Endometrium (tissue), 2 donors: ENCODE data around the gene SLC6A8.
"Not testable (repeated sequence)": the region's sequence is repeated elsewhere in the genome, so short reads cannot be mapped to it uniquely, and the experiment has no call there.

ENCODE experiments used
- FAIRE-seq: peaks from 2 replicates; lab custom pipeline; 2012; peaks lifted over from hg19 to GRCh38; lab: Jason Lieb, UNC
- donor health status: control.
- donor health status: control.

The SLC6A8 gene

DNA sequence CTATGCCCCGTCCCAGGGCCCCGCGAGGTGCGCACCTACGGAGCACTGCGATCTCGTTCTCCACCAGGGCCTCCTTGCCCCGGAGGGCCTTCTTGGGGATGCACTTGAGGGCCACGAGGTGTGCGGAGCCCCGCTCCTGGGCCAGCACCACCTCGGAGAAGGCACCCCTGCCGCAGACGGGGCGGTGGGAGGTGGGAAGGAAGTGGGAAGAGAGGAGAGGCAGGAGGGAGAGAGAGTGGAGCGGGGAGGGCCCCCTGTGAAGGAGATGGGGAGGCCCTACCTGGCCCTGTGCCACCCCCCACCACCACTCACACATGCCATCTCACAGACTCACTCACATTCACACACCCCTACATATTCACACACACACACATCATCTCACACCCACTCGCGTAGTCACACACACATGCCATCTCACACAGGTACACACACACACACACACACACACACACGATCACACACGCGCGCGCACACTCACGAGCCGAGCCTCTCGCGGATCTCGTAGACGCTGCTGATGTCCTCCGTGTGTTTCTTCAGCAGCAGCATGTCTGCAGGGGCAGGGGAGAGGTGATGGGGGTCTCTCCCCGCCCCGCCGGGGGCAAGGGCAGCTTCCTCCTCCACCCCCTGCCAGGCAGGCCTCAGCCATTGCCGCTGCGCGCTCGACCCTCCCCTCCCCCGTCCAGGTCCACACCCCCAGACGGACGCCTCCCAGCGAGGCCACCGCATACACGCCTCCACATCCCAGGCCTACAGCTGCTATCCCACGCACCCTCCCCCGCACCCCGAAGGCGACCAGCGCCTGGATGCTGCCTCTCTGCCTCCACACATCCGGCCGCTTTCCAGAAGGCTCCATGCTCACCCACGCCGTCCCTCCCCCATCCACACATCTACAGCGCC lies 14.9 kb upstream of the SLC6A8 start:
- FAIRE-seq = no peak

DNA sequence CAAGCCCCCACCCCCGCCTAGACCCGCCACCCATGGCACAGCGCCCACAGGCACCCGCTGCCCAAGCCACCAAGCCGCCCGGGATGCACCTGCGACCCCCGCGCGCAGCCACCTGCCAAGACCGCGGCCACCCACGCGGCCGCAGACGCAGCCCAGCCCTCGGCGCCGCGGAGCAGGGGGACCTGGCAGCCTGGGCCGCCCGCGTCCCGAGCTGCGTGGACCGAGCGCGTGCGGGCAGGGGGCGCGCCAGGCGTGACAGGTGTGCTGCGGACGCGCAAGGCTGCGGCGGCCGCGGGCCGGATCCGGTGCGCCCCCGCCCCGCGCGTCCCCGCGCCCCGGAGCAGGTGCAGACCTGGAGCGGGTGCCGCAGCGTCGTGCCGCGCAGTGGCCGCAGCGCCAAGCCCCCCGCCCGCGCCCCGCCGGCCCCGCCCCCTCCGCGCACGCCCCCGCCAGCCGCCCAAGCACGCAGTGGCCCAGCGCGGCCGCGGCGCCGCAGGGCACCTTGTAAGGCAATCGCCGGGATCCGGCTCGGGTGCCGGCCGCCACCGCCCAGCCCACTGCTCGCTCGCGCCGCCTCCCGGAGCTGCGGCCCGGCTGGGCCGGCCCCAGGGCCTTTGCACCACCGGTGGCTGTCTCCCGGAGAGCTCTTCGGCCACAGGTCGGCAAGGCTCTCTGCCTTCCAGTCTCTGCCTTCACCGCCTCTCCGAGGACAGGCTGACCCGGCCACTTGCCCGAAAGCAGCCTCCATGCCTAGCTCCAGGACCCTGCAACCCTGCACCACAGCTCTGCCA lies 14.1 kb upstream of the SLC6A8 start, which contains the start of gene PNCK:
TSS of gene PNCK (minus strand) at position 386 of the 791 bp plus-strand sequence. CDS start 737 bp downstream, outside the sequence.
- no peak for FAIRE-seq

DNA sequence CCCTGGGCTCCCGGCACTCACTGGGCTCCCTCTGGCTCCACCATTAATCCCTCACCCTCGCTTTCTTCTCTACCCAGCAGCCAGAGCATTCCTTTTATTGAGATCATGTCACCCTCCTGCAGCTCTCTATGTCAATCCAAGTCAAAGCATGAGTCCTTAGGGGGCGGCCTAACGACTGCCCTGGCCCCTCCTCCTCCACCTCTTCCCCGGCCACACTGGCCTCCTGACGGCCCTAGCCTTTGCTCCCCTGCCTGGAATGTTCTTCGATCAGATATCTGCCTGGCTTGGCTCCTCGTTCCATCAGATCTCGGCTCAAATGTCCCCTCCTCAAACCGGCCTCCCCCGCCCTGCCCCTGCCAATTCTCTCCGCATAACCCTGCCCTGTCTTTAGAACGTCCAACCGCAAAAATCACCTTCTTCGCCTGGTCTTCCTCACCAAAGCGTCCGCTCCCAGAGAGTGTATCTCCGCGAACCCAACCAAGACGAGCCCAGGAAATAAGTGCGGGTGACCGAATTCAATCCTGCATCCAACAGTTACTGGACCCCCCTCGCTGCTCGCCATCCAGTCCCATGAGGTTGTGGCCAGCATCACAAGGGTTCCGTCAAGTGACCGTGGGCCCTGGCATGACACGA lies 13.4 kb upstream of the SLC6A8 start:
- FAIRE-seq = no peak

DNA sequence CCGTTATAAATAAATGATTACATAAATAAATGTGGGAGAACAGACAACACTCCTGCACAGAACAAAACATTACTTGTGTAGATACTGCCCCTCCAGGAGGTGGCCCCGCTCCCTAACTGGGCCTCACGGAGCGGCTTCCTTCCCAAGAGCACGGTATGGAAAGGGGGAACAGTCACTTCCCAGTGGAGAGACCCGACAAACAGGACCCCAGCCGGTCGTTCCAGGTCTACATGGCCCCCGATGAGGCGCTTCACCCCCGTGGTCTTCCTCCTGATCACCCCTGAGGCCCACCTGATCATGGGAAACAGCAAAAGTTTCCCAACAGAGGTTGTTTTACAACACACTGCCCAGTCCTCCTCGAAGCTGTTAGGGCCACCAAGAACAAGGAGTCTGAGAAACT lies 6.6 kb upstream of the SLC6A8 start:
- no peak for FAIRE-seq

DNA sequence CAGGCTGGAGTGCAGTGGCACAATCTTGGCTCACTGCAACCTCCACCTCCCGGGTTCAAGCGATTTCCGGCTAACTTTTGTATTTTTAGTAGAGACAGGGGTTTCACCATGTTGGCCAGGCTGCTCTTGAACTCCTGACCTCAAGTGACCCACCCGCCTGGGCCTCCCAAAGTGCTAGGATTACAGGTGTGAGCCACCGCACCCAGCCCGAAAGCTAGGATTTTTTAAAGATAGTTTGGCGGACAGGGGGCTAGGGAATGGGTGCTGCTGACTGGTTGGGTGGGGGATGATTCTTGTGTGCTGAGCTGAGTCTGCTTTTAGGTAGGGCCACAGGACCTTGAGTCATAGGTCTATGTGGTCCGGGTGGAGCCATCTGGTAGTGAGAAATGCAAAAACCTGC lies 4.2 kb upstream of the SLC6A8 start:
- FAIRE-seq = not testable (repeated sequence)

DNA sequence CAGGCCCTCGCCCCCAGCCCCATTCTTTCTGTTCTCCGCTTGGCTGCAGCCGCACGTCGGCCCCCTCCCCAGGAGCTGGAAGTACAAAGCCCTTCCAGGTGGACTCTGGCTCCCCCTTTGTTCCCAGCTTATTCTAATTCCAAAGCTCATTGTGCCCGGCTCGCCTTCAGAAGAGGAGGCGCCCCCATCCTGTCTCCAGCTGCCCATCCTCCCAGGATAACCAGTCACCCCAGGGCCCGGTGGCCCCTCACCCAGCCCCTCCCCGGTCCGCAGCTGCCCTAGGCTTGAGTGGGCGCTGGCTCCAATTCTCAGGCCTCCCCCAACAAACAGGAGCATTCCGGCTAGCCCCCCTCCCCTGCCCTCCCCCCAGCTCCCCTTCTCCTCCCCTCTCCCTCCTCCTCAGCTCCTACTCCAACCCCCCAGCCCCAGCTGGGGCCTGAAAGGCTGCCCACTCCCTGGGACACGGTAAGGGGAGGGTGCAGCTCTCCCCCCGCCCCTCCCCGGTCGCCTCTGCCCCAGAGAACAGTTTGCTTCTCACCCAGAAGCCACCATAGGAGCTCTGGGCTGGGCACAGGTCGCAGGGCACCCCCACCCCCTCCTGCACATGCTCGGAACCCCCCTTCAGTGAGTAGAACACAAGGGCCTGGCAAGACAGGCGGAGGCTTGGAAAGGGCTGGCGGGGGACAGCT lies 3.1 kb upstream of the SLC6A8 start:
- FAIRE-seq = no peak

DNA sequence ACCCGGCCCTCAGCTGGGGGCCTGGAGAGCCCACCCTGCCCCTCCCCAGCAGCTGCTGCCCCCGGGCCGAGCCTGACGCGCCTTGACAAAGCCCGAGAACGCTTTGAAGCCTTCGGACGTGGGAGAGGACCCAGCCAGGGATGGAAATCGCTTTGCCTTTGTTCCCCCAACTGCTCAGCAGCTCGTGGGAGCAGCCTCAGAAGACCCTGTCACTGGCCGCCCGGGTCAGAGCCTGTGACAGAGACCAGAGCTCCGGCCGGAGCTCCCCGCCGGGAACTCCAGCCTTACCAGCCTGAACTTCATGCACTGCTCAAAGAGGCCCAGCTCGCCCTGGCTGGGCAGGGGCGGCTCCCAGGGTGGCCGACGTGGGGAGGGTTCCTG lies 2.6 kb upstream of the SLC6A8 start:
- FAIRE-seq = no peak

DNA sequence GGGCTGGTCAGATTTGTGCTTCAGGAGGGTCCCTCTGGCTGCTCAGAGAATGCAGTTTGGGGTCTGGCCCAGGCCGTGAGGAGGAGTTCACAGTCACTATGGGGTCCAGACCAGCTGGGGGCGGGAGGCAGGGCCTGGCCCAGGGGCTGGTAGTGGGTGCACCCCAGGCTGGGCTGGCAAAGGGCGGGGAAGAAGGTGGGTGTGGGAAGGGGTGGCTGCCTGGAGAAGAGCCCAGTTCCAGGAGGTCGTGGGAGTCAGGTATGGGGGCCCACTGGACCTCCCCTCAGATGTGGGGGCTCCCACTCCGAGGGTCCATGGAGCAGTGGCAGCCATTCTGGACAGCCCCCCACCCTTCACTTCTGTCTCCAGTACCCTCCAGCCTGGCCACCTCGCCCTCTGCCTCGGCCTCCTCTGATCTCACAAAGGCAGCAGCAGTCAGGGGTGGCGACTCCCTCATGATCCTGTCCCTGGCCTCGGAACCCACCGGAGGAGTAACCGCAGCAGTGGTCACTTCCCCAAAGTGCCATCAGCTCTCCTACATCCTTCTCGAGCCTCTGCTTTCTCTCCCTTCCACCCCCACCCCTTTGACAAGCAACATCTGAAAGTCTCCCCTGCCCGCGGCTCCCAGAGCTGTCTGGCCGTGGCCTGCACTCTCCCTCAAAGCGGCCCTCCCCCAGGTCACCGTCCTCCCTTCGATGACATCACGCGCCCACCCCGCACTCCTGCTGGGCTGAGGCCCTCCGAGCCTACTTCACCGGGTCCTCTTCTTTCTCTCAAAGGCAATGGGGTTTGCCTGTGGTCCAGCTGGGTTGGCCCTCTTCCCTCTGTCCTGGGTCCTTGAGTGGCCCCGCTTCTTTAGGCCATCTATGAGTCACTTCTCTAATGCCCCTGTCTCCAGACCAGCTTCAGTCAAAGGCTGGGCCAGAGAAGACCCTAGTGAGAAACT lies 1.7 kb upstream of the SLC6A8 start:
- FAIRE-seq = no peak

DNA sequence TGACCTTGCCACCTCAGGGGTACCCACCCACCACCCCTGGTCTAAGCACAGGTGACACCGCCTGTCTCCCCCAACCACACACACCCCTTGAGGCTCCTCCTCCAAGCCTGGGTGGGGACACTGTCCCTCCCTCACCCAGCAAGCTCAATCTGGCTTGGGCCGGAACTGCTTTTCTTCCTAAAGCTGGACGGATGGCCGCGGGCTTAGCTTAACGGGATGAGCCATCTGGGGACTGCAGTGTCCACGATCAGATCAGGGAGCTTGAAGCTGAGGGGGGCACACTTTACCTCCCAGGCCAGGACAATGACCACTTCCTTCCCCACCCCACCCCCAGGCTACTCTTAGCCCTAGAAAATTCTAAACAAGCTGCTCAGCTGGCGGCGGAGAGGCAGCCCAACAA lies 1.0 kb upstream of the SLC6A8 start:
- FAIRE-seq = no peak

DNA sequence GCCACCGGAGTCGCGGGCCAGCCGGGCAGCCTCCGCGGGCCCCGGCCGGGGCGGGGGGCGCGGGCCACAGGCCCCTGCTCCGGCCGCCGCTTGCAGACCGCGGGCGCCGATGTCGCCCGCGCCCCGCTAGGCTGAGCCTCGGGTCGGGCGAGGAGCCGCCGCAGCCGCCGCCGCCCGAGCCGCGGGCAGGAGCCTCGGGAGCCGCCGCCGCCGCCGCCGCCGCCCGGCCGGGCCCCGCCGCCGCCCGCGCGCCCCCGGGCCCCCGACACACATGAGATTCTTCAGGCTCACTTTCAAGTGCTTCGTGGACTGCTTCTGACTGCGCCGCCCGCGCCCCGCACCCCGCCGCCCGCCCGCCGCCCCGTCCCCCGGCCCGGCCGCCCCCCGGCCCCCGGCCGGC lies 345 bp downstream of the SLC6A8 start:
- no peak for FAIRE-seq

DNA sequence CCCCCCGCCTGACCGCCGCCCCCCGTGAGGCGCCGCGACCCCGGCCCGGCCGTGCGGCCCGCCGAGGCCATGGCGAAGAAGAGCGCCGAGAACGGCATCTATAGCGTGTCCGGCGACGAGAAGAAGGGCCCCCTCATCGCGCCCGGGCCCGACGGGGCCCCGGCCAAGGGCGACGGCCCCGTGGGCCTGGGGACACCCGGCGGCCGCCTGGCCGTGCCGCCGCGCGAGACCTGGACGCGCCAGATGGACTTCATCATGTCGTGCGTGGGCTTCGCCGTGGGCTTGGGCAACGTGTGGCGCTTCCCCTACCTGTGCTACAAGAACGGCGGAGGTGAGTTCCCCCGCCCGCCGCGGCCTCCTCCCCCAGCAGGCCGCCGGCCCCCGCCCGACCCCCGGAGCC lies 780 bp downstream of the SLC6A8 start:
- no peak for FAIRE-seq

DNA sequence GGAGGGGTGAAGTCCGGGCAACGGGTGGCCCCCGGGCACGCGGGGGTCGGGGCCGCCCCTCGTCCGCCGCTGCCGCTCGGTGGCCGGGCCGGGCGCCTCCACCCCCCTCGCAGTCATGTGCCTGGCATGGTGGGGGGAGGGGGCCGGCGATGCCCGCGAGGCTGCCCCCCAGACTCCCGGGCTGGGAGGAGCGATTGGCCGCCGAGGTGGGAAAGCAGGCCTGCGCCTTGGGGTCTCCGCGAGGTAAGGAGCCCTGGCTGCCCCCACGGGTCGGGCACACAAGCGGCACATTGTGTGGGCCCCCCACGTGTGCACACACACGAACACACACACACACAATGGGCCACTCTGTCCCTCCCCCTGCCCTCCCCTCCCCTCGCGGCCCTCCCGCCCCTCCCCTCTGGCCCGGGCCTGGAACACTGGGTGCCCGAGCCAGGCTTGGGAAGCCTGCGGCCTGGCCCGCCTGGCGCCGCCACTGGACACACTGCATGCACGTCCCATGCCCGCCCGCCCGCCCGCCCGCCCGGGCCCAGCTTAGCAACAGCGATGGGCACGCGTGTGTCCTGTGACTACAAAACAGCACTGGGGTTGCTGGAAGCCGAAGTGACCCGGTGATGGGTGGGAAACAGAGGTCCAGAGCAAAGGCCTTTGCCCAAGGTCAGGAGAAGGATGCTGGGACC lies 1.3 kb downstream of the SLC6A8 start:
- FAIRE-seq = no peak

DNA sequence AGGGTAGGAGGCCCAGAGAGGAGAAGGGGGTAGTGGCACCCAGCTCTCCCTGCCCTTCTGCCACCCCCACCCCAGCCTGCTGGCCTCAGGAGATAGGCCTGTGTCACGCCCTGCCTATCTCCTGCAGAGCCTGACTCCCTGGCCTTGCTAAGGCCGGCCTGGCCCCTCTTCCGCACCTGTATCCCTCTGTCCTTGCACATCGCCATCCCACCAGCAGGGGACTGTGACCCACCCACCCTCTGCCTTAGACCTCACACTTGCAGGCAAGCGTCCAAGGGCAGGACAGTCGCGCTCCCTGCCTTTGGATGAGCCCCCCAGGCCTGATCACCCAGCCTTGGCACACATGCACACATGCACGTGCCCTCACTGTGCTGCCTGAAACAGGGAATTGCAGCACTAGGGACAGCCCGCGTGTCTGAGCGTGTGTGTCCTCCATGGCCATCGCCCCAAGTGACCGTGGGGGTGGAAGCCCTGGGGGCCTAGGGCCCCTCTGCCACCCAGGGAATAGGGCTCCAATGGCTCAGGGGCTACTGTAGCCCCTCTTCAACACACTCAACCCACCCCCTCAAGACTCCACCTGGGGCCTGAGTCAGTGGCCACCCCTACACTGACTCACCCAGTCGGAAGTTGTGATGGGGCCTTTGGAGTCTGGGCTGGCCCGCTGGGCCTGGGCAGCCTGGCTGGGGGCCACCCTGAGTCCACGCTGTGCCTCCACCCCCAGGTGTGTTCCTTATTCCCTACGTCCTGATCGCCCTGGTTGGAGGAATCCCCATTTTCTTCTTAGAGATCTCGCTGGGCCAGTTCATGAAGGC lies 2.1 kb downstream of the SLC6A8 start:
- FAIRE-seq = no peak

DNA sequence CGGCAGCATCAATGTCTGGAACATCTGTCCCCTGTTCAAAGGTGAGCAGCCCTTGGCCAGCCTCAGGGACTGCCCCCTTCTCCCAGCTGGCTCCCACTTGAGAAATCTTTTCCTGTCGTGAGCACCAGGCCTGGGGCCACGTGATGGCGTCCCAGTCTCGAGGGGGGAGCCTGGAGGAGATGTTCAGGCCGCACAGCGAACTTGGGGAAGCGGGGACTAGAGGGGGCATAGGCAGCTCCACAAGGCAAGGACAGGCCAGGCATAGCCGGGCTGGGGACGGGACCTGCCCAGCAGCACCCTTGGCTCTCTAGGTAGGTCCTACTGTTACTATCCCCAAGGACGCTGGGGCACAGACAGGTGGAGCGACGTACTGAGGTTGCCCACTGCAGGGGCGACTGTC lies 2.7 kb downstream of the SLC6A8 start:
- no peak for FAIRE-seq

DNA sequence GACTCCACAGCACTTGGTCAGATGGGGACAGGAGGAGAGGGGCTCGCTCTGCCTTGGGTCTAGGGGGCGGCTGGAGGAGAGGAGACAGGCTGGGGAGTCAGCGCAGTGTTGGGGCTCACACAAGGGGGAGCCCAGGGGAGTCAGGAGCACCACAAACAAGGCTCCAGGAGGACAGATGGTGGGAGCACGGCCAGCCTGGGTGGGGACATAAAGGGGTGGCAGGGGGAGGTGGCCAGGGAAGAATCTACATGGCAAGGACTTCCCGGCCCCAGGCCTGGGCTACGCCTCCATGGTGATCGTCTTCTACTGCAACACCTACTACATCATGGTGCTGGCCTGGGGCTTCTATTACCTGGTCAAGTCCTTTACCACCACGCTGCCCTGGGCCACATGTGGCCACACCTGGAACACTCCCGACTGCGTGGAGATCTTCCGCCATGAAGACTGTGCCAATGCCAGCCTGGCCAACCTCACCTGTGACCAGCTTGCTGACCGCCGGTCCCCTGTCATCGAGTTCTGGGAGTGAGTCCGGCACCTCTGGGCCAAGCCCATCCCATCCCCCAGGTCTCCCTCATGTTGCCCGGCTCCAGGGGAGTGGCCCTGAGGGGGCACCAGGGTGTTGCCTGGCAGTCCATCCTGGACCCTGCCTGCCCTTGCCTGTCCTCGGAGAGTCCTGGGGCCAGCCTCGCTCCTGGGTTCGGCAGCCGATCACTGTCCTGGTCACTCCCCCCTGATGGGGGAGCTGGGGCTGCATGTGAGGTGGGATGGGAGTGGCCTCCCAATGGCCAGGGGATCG lies 3.5 kb downstream of the SLC6A8 start:
- not testable (repeated sequence) for FAIRE-seq

DNA sequence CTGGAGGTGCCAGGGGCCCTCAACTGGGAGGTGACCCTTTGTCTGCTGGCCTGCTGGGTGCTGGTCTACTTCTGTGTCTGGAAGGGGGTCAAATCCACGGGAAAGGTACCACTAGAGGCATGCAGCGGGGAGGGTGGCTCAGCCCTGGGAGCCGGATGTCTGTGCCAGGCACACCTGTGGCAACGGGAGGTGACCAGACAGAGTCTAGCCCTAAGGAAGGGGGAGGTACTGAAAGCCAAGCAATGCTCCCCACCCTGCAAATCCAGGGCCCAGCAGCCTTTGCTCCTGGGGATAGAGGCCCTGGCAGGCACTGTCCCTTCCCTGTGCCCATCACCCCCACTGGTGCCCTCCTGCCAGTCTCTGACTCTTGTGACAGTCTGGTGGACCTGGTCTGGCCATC lies 4.3 kb downstream of the SLC6A8 start:
- no peak for FAIRE-seq

DNA sequence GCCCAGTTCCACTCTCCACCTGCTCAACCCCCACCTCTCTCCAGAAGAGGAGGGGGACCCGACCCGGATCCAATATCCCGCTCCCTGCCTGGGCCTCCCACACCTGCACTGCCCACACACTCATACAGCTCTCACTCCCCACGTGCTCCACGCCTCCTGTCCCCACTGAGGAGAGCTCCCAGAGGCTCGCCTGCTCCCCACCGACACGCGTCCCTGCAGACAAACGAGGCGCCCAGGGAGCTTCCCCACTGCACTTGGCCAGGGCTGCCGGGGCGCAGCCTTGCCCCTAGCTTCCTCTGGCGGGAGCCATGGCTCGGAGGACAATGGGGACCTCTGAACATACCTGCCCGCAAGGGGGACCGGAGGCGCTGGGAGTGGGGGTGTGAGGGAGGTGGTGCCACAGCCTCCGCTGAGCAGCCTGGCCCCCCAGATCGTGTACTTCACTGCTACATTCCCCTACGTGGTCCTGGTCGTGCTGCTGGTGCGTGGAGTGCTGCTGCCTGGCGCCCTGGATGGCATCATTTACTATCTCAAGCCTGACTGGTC lies 5.0 kb downstream of the SLC6A8 start:
- no peak for FAIRE-seq
